Measurements from ENCODE around the gene GFRA4. TPM values are rescaled to one million over a fixed set of nuclear protein-coding genes. Genes with fewer than 3 reads are reported as not detected.
A peak's percentile ranks its signal among the peaks of the same experiment; 100 is the strongest.

Gene GFRA4, protein sequence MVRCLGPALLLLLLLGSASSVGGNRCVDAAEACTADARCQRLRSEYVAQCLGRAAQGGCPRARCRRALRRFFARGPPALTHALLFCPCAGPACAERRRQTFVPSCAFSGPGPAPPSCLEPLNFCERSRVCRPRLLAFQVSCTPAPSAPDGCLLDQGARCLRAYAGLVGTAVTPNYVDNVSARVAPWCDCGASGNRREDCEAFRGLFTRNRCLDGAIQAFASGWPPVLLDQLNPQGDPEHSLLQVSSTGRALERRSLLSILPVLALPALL
- total RNA-seq (2014; rRNA removed; shearing (Covaris generic)) = not detected in 2 replicates
- not detected in 2 replicates for polyA plus RNA-seq (2015; cell fraction: cytosol; rRNA removed)
- not detected in 2 replicates for polyA plus RNA-seq (2015; cell fraction: nucleus; rRNA removed)

DNA sequence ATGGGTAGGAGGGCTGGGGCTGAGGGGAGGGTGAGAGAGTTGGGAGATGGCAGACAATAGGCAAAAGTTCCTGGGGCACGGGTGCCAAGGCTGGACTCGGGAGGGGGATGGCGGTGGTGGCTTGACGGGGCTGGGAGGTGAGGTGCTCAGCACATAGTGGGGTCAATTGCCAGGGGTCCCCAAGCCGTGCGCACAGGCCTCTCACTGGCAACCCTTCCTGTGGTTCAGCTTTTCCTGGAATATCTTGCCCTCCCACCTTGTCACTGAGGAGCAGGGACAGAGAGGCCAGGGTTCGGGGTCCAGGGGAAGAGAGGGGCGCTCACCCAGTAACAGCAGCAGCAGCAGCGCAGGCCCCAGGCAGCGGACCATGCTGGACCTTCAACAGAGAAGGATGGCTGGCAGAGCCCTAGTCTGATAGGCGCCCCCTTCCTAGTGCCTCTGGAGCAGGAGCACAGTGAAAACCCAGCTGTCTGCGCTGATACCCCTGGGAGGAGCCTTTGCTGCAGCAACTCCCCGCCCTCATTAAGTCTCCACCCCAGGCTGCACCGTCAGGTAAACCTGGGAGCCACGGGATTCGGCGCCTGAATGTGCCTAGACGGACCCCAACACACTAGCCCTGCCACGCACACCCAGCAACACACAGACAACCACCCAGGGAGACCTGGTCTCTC is at the start of gene GFRA4:
Gene GFRA4, minus strand, starts transcription at position 369 of the 671 bp plus-strand sequence. Its CDS starts 0 bp downstream, at position 369.
- no peak for DNase-seq (ENCODE audit: low read depth)

GRCh38 chr20:3712279-3712873 is 49.2 kb upstream of the GFRA4 start, which contains the start of gene SIGLEC1:
Gene SIGLEC1 (minus strand): TSS chr20:3712600. CDS start chr20:3707128, 5,472 bp downstream.
- DNase-seq (ENCODE audit: low read depth) = no peak

DNA sequence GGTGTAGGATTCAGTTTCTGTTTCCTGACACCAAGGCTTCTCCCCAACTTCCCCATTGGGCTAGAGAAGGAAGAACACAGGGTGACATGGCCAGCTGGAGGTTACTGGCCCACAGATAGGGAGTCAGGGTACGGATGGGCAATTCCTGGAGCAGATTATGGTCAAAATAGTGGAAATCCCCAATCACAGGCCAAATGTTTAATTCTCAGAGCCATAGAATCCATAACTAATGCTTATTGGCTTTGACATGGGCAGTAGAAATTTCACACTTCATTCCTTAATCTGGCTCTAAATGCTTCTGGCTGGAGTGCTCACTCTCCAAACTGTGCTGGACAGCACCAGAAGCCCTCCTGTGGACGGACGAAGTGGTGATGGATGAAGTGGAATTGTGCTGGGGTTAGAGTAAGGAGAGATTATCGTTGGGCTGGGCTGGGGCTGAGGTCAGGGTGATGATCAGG is 48.3 kb upstream of the GFRA4 start:
- DNase-seq (ENCODE audit: low read depth) = no peak

GRCh38 chr20:3710703-3711483 is 47.7 kb upstream of the GFRA4 start:
- DNase-seq (ENCODE audit: low read depth) = peak; percentile 47

DNA sequence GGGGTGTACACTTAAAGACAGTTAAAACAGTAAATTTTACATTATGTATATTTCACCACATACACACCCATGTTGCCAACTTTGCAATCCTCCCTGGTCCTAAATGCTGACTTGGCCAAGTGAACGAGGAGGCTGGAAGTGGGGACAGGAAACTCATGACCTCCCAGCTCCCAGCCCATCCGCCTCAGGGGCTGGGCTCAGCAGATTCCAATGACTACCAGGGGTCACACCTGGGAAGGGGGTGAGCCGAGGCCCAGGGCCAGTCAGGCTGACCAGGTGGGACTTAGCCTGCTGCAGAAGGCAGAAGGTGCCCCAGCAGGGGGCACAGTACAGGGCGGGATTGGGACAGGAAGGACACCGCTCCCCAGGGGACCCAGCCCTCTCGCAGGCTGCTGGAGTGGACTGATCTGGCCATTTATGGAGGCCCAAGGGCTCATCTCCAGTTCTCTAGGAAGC is 46.8 kb upstream of the GFRA4 start:
- no peak for DNase-seq (ENCODE audit: low read depth)

DNA sequence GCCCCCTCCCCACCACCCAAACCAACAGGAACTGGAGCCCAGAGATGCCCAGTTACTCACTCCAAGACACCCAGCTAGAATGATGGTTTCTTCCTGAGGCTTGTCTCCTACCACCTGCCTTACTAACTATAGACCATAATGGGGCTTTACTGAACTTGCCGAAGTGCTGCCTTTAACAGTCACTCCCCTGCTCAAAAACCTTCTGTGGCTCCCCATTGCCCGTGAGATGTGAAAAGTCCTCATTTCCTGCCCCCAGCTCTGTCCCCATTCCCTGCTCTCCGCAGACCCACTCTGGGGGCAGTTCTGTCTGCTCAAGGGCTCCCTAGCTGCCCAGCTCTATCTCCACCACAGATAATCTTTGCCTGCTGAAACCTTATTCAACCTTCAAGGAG is 44.3 kb upstream of the GFRA4 start:
- DNase-seq (ENCODE audit: low read depth) = no peak

- no peak for DNase-seq (ENCODE audit: low read depth)
These were observed 43.7 kb upstream of the GFRA4 start for GRCh38 chr20:3706774-3707507.

GRCh38 chr20:3705970-3706739 is 43.0 kb upstream of the GFRA4 start:
- DNase-seq (ENCODE audit: low read depth) = no peak

GRCh38 chr20:3705491-3705969 is 42.3 kb upstream of the GFRA4 start:
- DNase-seq (ENCODE audit: low read depth) = no peak

- DNase-seq (ENCODE audit: low read depth) = no peak
These were observed 40.9 kb upstream of the GFRA4 start for GRCh38 chr20:3704087-3704486.

DNA sequence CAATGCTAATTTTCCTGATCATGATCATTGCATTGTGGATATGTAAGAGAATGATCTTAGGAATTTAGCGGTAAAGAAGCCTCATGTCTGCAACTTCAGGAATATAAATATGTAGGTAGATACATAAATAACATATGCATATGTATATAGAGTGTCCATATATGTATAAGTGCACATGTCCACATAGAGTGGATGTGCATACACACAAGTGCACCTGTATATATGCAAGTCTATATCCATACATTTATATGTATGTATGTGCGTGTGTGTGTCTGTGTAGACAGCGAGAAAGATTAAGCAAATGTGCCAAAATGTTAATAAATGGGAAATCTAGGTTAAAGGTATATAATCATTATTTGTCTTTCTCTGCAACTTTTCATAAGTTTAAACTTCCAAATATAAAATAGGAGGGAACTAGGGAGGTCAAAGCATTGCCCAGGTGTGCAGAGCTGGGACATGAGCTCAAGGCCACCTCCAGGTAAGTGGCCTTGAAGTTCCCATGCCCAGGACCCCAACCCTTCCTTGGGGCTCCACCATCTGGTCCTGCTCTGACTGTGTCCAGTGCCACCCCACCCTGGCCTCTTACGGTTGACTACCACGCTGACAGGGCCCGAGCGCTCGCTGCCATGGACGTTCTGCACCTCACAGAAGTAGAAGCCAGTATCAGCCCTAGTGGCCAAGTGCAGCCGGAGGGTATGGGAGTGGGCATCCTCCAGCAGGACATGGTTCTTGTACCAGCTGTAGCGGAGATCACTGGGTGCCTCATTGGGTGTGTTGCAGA is 39.6 kb upstream of the GFRA4 start:
- no peak for DNase-seq (ENCODE audit: low read depth)

DNA sequence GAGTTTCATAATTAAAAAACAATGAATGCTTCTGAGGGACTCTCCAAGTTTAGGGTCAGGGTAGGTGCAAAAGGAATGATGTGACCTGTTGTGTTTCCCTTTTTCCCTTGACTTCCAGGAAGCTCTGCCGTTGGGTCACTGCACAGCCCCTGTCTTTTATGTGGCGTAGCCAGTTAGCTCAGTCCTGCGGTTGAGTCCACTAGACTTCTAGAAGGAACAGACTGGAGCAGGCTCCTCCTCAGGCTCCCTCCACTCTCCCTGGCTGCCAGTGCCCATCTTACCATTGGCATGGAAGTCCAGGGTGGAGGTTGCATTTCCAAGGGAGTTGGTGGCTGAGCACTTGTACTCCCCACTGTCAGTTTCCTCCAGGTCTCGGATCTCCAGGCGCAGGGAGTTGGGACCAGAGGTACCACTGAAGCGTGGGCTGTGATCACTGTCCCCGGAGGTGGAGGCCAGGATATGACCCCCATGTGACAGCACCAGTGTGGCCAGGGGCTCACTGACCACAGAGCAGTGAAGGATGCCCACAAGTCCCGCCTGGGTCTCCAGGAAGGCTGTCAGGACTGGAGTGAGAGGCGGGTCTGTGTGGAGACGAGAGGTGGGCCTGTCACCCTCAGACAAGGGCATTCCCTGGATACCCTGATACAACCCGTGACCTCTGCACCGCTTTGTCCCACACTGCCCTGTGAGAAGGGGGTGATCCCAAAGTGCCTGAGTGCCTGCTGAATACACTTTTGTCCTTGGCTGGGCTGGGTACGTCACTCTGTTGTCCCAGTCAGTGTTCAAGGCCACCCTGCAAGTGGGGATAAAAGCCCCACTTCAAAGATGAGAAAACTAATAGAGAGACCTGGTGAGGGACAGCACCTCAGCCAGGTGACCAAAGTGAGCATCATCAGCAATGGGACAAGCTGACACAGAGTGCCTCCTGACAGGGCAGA is 38.1 kb upstream of the GFRA4 start:
- DNase-seq (ENCODE audit: low read depth) = no peak

DNA sequence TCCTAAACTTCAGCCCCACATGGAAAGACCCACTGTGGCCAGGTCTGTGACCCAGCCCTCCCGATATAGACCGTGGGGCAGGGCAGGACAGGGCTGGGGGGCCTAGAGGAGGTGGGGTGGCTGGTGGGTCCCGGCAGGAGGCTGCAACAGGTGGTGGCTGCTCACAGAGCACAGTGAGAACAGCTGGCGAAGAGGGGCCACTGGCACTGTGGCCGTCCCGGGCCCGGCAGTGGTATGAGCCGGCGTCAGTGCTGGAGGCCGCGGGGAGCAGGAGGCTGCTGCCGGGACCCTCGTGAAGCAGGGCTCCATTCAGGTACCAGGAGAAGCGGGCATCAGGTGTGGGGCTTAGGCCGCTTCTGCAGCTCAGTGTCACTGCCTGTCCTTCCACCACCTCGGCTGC is 35.8 kb upstream of the GFRA4 start:
- DNase-seq (ENCODE audit: low read depth) = no peak

- DNase-seq (ENCODE audit: low read depth) = no peak
These were observed 35.4 kb upstream of the GFRA4 start for GRCh38 chr20:3698591-3699001.

- no peak for DNase-seq (ENCODE audit: low read depth)
These were observed 34.5 kb upstream of the GFRA4 start for GRCh38 chr20:3697588-3698305.

- DNase-seq (ENCODE audit: low read depth) = no peak
These were observed 33.8 kb upstream of the GFRA4 start for GRCh38 chr20:3696745-3697587.

Measured in HT1080 (cell line).